ENCODE measurements around the gene FYN.

The FYN gene

GRCh38 chr6:111899531-111899930, 26.3 kb upstream of the FYN start:
- ChIA-PET CTCF (no interaction called here), POLR2A (no interaction called here)
- TF ChIP-seq ZNF660 (tag by site-specific recombination; IDR thresholded peaks at IDR 0.05), result no peak
- no peak for TF ChIP-seq ZNF837 (tag by site-specific recombination; IDR thresholded peaks at IDR 0.05)
- TF ChIP-seq ZNF121 (tag by site-specific recombination; IDR thresholded peaks at IDR 0.05), result no peak
- no peak for TF ChIP-seq ZNF292 (tag by site-specific recombination; IDR thresholded peaks at IDR 0.05; ENCODE audit: borderline replicate concordance, low read depth)
- TF ChIP-seq ZNF571 (tag by site-specific recombination; IDR thresholded peaks at IDR 0.05), result no peak
- TF ChIP-seq YY1 (tag by site-specific recombination; IDR thresholded peaks at IDR 0.05), result no peak
- no peak for TF ChIP-seq ZNF274 (IDR thresholded peaks at IDR 0.05; ENCODE audit: low read length)
- no peak for TF ChIP-seq ZNF274 (tag by site-specific recombination; IDR thresholded peaks at IDR 0.05; ENCODE audit: borderline replicate concordance)
- Histone ChIP-seq H3K36me3 (ENCODE audit: control insufficient read depth in 2 of 2, insufficient read depth in 1 of 2, low read length in 2 of 2) (no peaks in the 10 kb centered on the region), H3K4me1 (ENCODE audit: control insufficient read depth, insufficient read depth, low read length) (peaks cover 4% of the 10 kb centered on the region; the same call in 1 of the 2 replicates), H3K27ac (ENCODE audit: extremely low read depth, low read depth, low read length) (no peak overlapping the region), H3K4me3 (ENCODE audit: low read depth, low read length) (no peak overlapping the region), H3K9me3 (ENCODE audit: control insufficient read depth, insufficient read depth, low read depth, low read length) (no peaks in the 10 kb centered on the region)

GRCh38 chr6:111898452-111898851, 25.2 kb upstream of the FYN start:
- no peak overlapping the region for H3K27ac ChIP-seq (ENCODE audit: extremely low read depth, low read depth, low read length)
- ChIA-PET CTCF (interaction anchor here (0.6 to 1.3 kb wide), 3 partner anchors 60 to 99 kb away, joined by 3 read pairs; no protein-coding TSS in a partner anchor), POLR2A (interaction anchor here (1.2 kb wide), 1 partner anchor 9 kb away, joined by 3 read pairs; no protein-coding TSS in a partner anchor)
- H3K4me3 ChIP-seq (ENCODE audit: low read depth, low read length), result no peak overlapping the region
- no peaks in the 10 kb centered on the region for H3K9me3 ChIP-seq (ENCODE audit: control insufficient read depth, insufficient read depth, low read depth, low read length)
- no peaks in the 10 kb centered on the region for H3K36me3 ChIP-seq (ENCODE audit: control insufficient read depth in 2 of 2, insufficient read depth in 1 of 2, low read length in 2 of 2)
- peaks cover 4% of the 10 kb centered on the region; the same call in 1 of the 2 replicates for H3K4me1 ChIP-seq (ENCODE audit: control insufficient read depth, insufficient read depth, low read length)
- no peak for TF ChIP-seq ZNF292 (tag by site-specific recombination; IDR thresholded peaks at IDR 0.05; ENCODE audit: borderline replicate concordance, low read depth)
- TF ChIP-seq ZNF37A (tag by site-specific recombination; IDR thresholded peaks at IDR 0.05), result no peak
- TF ChIP-seq, protein P1, sequence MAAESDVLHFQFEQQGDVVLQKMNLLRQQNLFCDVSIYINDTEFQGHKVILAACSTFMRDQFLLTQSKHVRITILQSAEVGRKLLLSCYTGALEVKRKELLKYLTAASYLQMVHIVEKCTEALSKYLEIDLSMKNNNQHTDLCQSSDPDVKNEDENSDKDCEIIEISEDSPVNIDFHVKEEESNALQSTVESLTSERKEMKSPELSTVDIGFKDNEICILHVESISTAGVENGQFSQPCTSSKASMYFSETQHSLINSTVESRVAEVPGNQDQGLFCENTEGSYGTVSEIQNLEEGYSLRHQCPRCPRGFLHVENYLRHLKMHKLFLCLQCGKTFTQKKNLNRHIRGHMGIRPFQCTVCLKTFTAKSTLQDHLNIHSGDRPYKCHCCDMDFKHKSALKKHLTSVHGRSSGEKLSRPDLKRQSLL (tag by site-specific recombination; IDR thresholded peaks at IDR 0.05), result no peak
- TF ChIP-seq, protein P2, sequence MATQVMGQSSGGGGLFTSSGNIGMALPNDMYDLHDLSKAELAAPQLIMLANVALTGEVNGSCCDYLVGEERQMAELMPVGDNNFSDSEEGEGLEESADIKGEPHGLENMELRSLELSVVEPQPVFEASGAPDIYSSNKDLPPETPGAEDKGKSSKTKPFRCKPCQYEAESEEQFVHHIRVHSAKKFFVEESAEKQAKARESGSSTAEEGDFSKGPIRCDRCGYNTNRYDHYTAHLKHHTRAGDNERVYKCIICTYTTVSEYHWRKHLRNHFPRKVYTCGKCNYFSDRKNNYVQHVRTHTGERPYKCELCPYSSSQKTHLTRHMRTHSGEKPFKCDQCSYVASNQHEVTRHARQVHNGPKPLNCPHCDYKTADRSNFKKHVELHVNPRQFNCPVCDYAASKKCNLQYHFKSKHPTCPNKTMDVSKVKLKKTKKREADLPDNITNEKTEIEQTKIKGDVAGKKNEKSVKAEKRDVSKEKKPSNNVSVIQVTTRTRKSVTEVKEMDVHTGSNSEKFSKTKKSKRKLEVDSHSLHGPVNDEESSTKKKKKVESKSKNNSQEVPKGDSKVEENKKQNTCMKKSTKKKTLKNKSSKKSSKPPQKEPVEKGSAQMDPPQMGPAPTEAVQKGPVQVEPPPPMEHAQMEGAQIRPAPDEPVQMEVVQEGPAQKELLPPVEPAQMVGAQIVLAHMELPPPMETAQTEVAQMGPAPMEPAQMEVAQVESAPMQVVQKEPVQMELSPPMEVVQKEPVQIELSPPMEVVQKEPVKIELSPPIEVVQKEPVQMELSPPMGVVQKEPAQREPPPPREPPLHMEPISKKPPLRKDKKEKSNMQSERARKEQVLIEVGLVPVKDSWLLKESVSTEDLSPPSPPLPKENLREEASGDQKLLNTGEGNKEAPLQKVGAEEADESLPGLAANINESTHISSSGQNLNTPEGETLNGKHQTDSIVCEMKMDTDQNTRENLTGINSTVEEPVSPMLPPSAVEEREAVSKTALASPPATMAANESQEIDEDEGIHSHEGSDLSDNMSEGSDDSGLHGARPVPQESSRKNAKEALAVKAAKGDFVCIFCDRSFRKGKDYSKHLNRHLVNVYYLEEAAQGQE (tag by site-specific recombination; IDR thresholded peaks at IDR 0.05), result no peak
- no peak for TF ChIP-seq ZBTB7A (tag by site-specific recombination; IDR thresholded peaks at IDR 0.05; ENCODE audit: low read depth)
- no peak for TF ChIP-seq ZNF585B (tag by site-specific recombination; IDR thresholded peaks at IDR 0.05)
- no peak for TF ChIP-seq ZNF596 (tag by site-specific recombination; IDR thresholded peaks at IDR 0.05)
- no peak for TF ChIP-seq ZNF132 (tag by site-specific recombination; IDR thresholded peaks at IDR 0.05; ENCODE audit: borderline replicate concordance)
- no peak for TF ChIP-seq ZNF747 (tag by site-specific recombination; IDR thresholded peaks at IDR 0.05)
- TF ChIP-seq ZNF398 (tag by site-specific recombination; IDR thresholded peaks at IDR 0.05), result no peak
- TF ChIP-seq ZNF175 (tag by site-specific recombination; IDR thresholded peaks at IDR 0.05), result no peak
- TF ChIP-seq ZSCAN4 (tag by site-specific recombination; IDR thresholded peaks at IDR 0.05), result no peak
- TF ChIP-seq KLF9 (tag by site-specific recombination; IDR thresholded peaks at IDR 0.05; ENCODE audit: low read depth), result no peak
- TF ChIP-seq ZNF785 (tag by site-specific recombination; IDR thresholded peaks at IDR 0.05), result no peak
- TF ChIP-seq ZFP69B (tag by site-specific recombination; IDR thresholded peaks at IDR 0.05), result 0 out of 2 replicates have a peak, but pooled peaks have one; percentile 33
- TF ChIP-seq ZNF214 (tag by site-specific recombination; IDR thresholded peaks at IDR 0.05; ENCODE audit: borderline replicate concordance), result no peak
- TF ChIP-seq SCRT1 (tag by site-specific recombination; IDR thresholded peaks at IDR 0.05; ENCODE audit: borderline replicate concordance), result no peak
- TF ChIP-seq ZNF624 (tag by site-specific recombination; IDR thresholded peaks at IDR 0.05), result no peak
- TF ChIP-seq ZNF146 (tag by site-specific recombination; IDR thresholded peaks at IDR 0.05), result no peak
- TF ChIP-seq FEZF1 (tag by site-specific recombination; IDR thresholded peaks at IDR 0.05), result peak; percentile 40; the same call in 1 of the 2 replicates
- TF ChIP-seq ZNF174 (tag by site-specific recombination; IDR thresholded peaks at IDR 0.05), result no peak
- peak; percentile 75; the same call in 1 of the 2 replicates for TF ChIP-seq TCF7L2 (IDR thresholded peaks at IDR 0.05; ENCODE audit: borderline replicate concordance, low read depth, low read length)
- TF ChIP-seq ZNF169 (tag by site-specific recombination; IDR thresholded peaks at IDR 0.05), result no peak

Data from HEK293 (cell line).